ENCODE measurements around the gene FBP2.
A peak's percentile ranks its signal among the peaks of the same experiment; 100 is the strongest.

Gene FBP2

GRCh38 chr9:94624629-94625028 is 31.0 kb upstream of the FBP2 start:
- no peak overlapping the region for H3K4me2 ChIP-seq (ENCODE audit: low read length)
- H3K9me3 ChIP-seq (ENCODE audit: insufficient read depth, low read length), result no peaks in the 10 kb centered on the region
- no peak overlapping the region for H2AFZ ChIP-seq (ENCODE audit: low read depth, low read length)
- 0 out of 2 replicates have a peak, but pooled peaks cover 3% of the 10 kb centered on the region for H3K27me3 ChIP-seq (ENCODE audit: low read depth, low read length)
- H4K20me1 ChIP-seq (ENCODE audit: insufficient read depth, low read length), result no peaks in the 10 kb centered on the region
- H3K79me2 ChIP-seq (ENCODE audit: low read length), result no peaks in the 10 kb centered on the region
- H3K4me1 ChIP-seq (ENCODE audit: low read length), result no peaks in the 10 kb centered on the region
- no peak overlapping the region for H3K4me3 ChIP-seq (ENCODE audit: low read length)
- no peak for TF ChIP-seq EZH2phosphoT487 (IDR thresholded peaks at IDR 0.05; ENCODE audit: low read depth)
- TF ChIP-seq CTCF (IDR thresholded peaks at IDR 0.05; ENCODE audit: low read depth, low read length), result no peak
- H3K9ac ChIP-seq (ENCODE audit: low read length), result no peak overlapping the region
- no peak overlapping the region for H3K27ac ChIP-seq (ENCODE audit: low read length)
- H3K36me3 ChIP-seq (replicated peaks; ENCODE audit: low read depth, low read length), result no peaks in the 10 kb centered on the region

- H3K79me2 ChIP-seq (ENCODE audit: low read length), result no peaks in the 10 kb centered on the region
- no peak for TF ChIP-seq EZH2phosphoT487 (IDR thresholded peaks at IDR 0.05; ENCODE audit: low read depth)
- TF ChIP-seq CTCF (IDR thresholded peaks at IDR 0.05; ENCODE audit: low read depth, low read length), result peak; percentile 59
- no peak overlapping the region for H3K27ac ChIP-seq (ENCODE audit: low read length)
- H3K36me3 ChIP-seq (replicated peaks; ENCODE audit: low read depth, low read length), result no peaks in the 10 kb centered on the region
- no peak overlapping the region for H3K9ac ChIP-seq (ENCODE audit: low read length)
- H3K4me2 ChIP-seq (ENCODE audit: low read length), result no peak overlapping the region
- no peak overlapping the region for H3K4me3 ChIP-seq (ENCODE audit: low read length)
- no peaks in the 10 kb centered on the region for H3K27me3 ChIP-seq (ENCODE audit: low read depth, low read length)
- H2AFZ ChIP-seq (ENCODE audit: low read depth, low read length), result peak overlapping the region; percentile 77
- no peaks in the 10 kb centered on the region for H3K4me1 ChIP-seq (ENCODE audit: low read length)
- no peaks in the 10 kb centered on the region for H4K20me1 ChIP-seq (ENCODE audit: insufficient read depth, low read length)
- no peaks in the 10 kb centered on the region for H3K9me3 ChIP-seq (ENCODE audit: insufficient read depth, low read length)
These were observed 29.6 kb upstream of the FBP2 start for GRCh38 chr9:94623253-94623652.

- Histone ChIP-seq H3K36me3 (replicated peaks; ENCODE audit: low read depth, low read length) (no peaks in the 10 kb centered on the region), H4K20me1 (ENCODE audit: insufficient read depth, low read length) (no peaks in the 10 kb centered on the region), H3K4me3 (ENCODE audit: low read length) (no peak overlapping the region), H3K9ac (ENCODE audit: low read length) (no peak overlapping the region), H2AFZ (ENCODE audit: low read depth, low read length) (no peak overlapping the region), H3K79me2 (ENCODE audit: low read length) (no peaks in the 10 kb centered on the region), H3K4me1 (ENCODE audit: low read length) (no peaks in the 10 kb centered on the region), H3K27ac (ENCODE audit: low read length) (no peak overlapping the region), H3K27me3 (ENCODE audit: low read depth, low read length) (0 out of 2 replicates have a peak, but pooled peaks cover 2% of the 10 kb centered on the region), H3K4me2 (ENCODE audit: low read length) (no peak overlapping the region), H3K9me3 (ENCODE audit: insufficient read depth, low read length) (no peaks in the 10 kb centered on the region)
- TF ChIP-seq CTCF (IDR thresholded peaks at IDR 0.05; ENCODE audit: low read depth, low read length) (no peak), EZH2phosphoT487 (IDR thresholded peaks at IDR 0.05; ENCODE audit: low read depth) (no peak)
These were observed 28.6 kb upstream of the FBP2 start for GRCh38 chr9:94622087-94622800.

GRCh38 chr9:94619026-94619425 is 25.4 kb upstream of the FBP2 start:
- no peaks in the 10 kb centered on the region for H3K4me1 ChIP-seq (ENCODE audit: low read length)
- no peak overlapping the region for H3K27ac ChIP-seq (ENCODE audit: low read length)
- 0 out of 2 replicates have a peak, but pooled peaks cover 2% of the 10 kb centered on the region for H3K27me3 ChIP-seq (ENCODE audit: low read depth, low read length)
- H2AFZ ChIP-seq (ENCODE audit: low read depth, low read length), result no peak overlapping the region
- H3K79me2 ChIP-seq (ENCODE audit: low read length), result no peaks in the 10 kb centered on the region
- H4K20me1 ChIP-seq (ENCODE audit: insufficient read depth, low read length), result no peaks in the 10 kb centered on the region
- H3K9ac ChIP-seq (ENCODE audit: low read length), result no peak overlapping the region
- H3K9me3 ChIP-seq (ENCODE audit: insufficient read depth, low read length), result no peaks in the 10 kb centered on the region
- H3K4me3 ChIP-seq (ENCODE audit: low read length), result no peak overlapping the region
- TF ChIP-seq CTCF (IDR thresholded peaks at IDR 0.05; ENCODE audit: low read depth, low read length) (no peak), EZH2phosphoT487 (IDR thresholded peaks at IDR 0.05; ENCODE audit: low read depth) (no peak)
- H3K4me2 ChIP-seq (ENCODE audit: low read length), result no peak overlapping the region
- no peaks in the 10 kb centered on the region for H3K36me3 ChIP-seq (replicated peaks; ENCODE audit: low read depth, low read length)

Measured in OCI-LY3 (cell line).